WTC11 (cell line): ENCODE results near the gene ATP6V1C2. TPM values are rescaled to one million over a fixed set of nuclear protein-coding genes. Genes with fewer than 3 reads are reported as not detected.

Experiments
- ATAC-seq: fragments of 200-7000 bp; cut with Tn5 transposase; 2 replicates; pipeline ENCODE4 v1.10.0; 2021; ENCODE audit warnings: mild to moderate bottlenecking, moderate library complexity
- CTCF ChIA-PET: fragments of 300-600 bp; sonication (Branson Sonifier 250); formaldehyde crosslinking; loops from one replicate; lab custom pipeline; 2021; ENCODE audit warnings: antibody characterized with exemption; lab: Charles Lee
- POLR2A ChIA-PET: fragments of 350-600 bp; sonication (Branson Sonifier 250); formaldehyde crosslinking; loops from one replicate; lab custom pipeline; 2021; ENCODE audit warnings: antibody characterized with exemption; lab: Charles Lee
- DNase-seq: peaks from one replicate; pipeline ENCODE4 v3.0.0; 2021; ENCODE audit warnings: low spot score
- H3K27ac Mint-ChIP-seq: 2 replicates; pipeline ENCODE4 v1.8.0; 2021; ENCODE audit warnings: mixed read lengths
- H3K27me3 Mint-ChIP-seq: 2 replicates; pipeline ENCODE4 v1.8.0; 2021; ENCODE audit warnings: low read depth, mild to moderate bottlenecking, moderate library complexity, mixed read lengths
- H3K36me3 Mint-ChIP-seq: 2 replicates; pipeline ENCODE4 v1.8.0; 2021; ENCODE audit warnings: mixed read lengths
- H3K4me1 Mint-ChIP-seq: 2 replicates; pipeline ENCODE4 v1.8.0; 2022; ENCODE audit warnings: mixed read lengths
- H3K4me3 Mint-ChIP-seq: 2 replicates; pipeline ENCODE4 v1.8.0; 2021; ENCODE audit warnings: mild to moderate bottlenecking, moderate library complexity, mixed read lengths
- H3K9me3 Mint-ChIP-seq: 2 replicates; pipeline ENCODE4 v1.8.0; 2021; ENCODE audit warnings: mixed read lengths
- ATF1 ChIP-seq: sonication (generic); formaldehyde crosslinking; IDR thresholded peaks from 2 replicates; pipeline ENCODE4 v1.8.1; 2023; ENCODE audit warnings: mild to moderate bottlenecking, moderate library complexity, missing genetic modification reagents
- CTCF ChIP-seq: fragments of 200-600 bp; IDR thresholded peaks from 2 replicates; pipeline ENCODE4 v1.8.0; 2022; ENCODE audit warnings: antibody characterized with exemption
- ELF4 ChIP-seq: sonication (generic); formaldehyde crosslinking; IDR thresholded peaks from 2 replicates; pipeline ENCODE4 v1.8.1; 2022; ENCODE audit warnings: low read depth, mild to moderate bottlenecking, moderate library complexity, missing genetic modification reagents
- GTF2I ChIP-seq: fragments of 250-450 bp; sonication (Bioruptor Pico); conservative IDR thresholded peaks from 2 replicates; pipeline ENCODE4 v1.4.0; 2021; ENCODE audit warnings: mild to moderate bottlenecking
- KAT7 ChIP-seq: sonication (generic); formaldehyde crosslinking; IDR thresholded peaks from 2 replicates; pipeline ENCODE4 v1.8.1; 2023; ENCODE audit warnings: missing genetic modification reagents, mild to moderate bottlenecking, borderline replicate concordance
- MYBL2 ChIP-seq: sonication (generic); formaldehyde crosslinking; IDR thresholded peaks from 2 replicates; pipeline ENCODE4 v1.8.1; 2023; ENCODE audit warnings: mild to moderate bottlenecking, moderate library complexity, missing genetic modification reagents
- NFE2L1 ChIP-seq: sonication (generic); formaldehyde crosslinking; IDR thresholded peaks from 2 replicates; pipeline ENCODE4 v1.8.1; 2023; ENCODE audit warnings: missing genetic modification reagents
- NFYB ChIP-seq: sonication (generic); formaldehyde crosslinking; conservative IDR thresholded peaks from 2 replicates; pipeline ENCODE4 v1.8.0; 2022; ENCODE audit warnings: low read depth, missing genetic modification reagents
- NR1H2 ChIP-seq: sonication (generic); formaldehyde crosslinking; IDR thresholded peaks from 2 replicates; pipeline ENCODE4 v1.9.0; 2021; ENCODE audit warnings: mild to moderate bottlenecking, moderate library complexity, missing genetic modification reagents
- PRRX2 ChIP-seq: fragments of 250-450 bp; sonication (Bioruptor Pico); IDR thresholded peaks from 2 replicates; pipeline ENCODE4 v1.8.0; 2021; ENCODE audit warnings: mild to moderate bottlenecking
- SMAD4 ChIP-seq: sonication (generic); formaldehyde crosslinking; IDR thresholded peaks from 2 replicates; pipeline ENCODE4 v1.8.0; 2022; ENCODE audit warnings: mild to moderate bottlenecking, missing genetic modification reagents
- ZBTB21 ChIP-seq: sonication (generic); formaldehyde crosslinking; IDR thresholded peaks from 2 replicates; pipeline ENCODE4 v1.8.1; 2023; ENCODE audit warnings: mild to moderate bottlenecking, missing genetic modification reagents, borderline replicate concordance
- ZNF219 ChIP-seq: sonication (generic); formaldehyde crosslinking; IDR thresholded peaks from 2 replicates; pipeline ENCODE4 v1.8.0; 2023; ENCODE audit warnings: missing genetic modification reagents, mild to moderate bottlenecking, borderline replicate concordance
- ZNF281 ChIP-seq: sonication (generic); formaldehyde crosslinking; IDR thresholded peaks from 2 replicates; pipeline ENCODE4 v1.8.0; 2023; ENCODE audit warnings: mild to moderate bottlenecking, missing genetic modification reagents
- ZNF425 ChIP-seq: fragments of 250-450 bp; sonication (Bioruptor Pico); conservative IDR thresholded peaks from 2 replicates; pipeline ENCODE4 v1.9.0; 2021; ENCODE audit warnings: mild to moderate bottlenecking
- total RNA-seq: library from RNA; stranded (reverse); gene quantifications from 3 replicates; pipeline ENCODE4 v1.2.3, GENCODE V29; 2021
- TF ChIP-seq, protein P1 (sequence below): sonication (generic); formaldehyde crosslinking; IDR thresholded peaks from 2 replicates; pipeline ENCODE4 v1.8.0; 2023; ENCODE audit warnings: missing genetic modification reagents, mild to moderate bottlenecking, borderline replicate concordance
- TF ChIP-seq, protein P2 (sequence below): fragments of 250-450 bp; sonication (Bioruptor Pico); IDR thresholded peaks from 2 replicates; pipeline ENCODE4 v1.9.0; 2021; ENCODE audit warnings: mild to moderate bottlenecking
- TF ChIP-seq, protein P3 (sequence below): sonication (generic); formaldehyde crosslinking; IDR thresholded peaks from 2 replicates; pipeline ENCODE4 v1.8.0; 2022; ENCODE audit warnings: missing genetic modification reagents

The ATP6V1C2 gene
- total RNA-seq, 1 experiment from 2014 or later: 0.42 TPM

- Mint-ChIP-seq H3K27me3 (no peaks in the 10 kb centered on the region; the same call in 1 of the 2 replicates), H3K27ac (no peak overlapping the region; the same call in 1 of the 2 replicates), H3K4me3 (no peak overlapping the region), H3K36me3 (no peaks in the 10 kb centered on the region), H3K4me1 (no peaks in the 10 kb centered on the region; the same call in 1 of the 2 replicates)
- ATAC-seq: no peak
- ChIA-PET POLR2A (interaction anchor here (0.6 kb wide), 1 partner anchor 1658 kb away, joined by 4 read pairs; no protein-coding TSS in a partner anchor), CTCF (no interaction called here)
- DNase-seq: no peak
- TF ChIP-seq ZNF219 (CRISPR knock-in tag): no peak
- TF ChIP-seq ZBTB21 (CRISPR knock-in tag): no peak
- TF ChIP-seq NFYB (CRISPR knock-in tag): no peak
- TF ChIP-seq ELF4 (CRISPR knock-in tag): no peak
- no peak for TF ChIP-seq ZNF281 (CRISPR knock-in tag)
- TF ChIP-seq, all 79 proteins: peak for 0
- no peaks in the 10 kb centered on the region for H3K9me3 Mint-ChIP-seq
Observed at GRCh38 chr2:10732924-10733565, 11.6 kb downstream of the ATP6V1C2 start.

GRCh38 chr2:10733566-10733925 is 12.1 kb downstream of the ATP6V1C2 start:
- ChIA-PET POLR2A (no interaction called here), CTCF (no interaction called here)
- H3K4me1 Mint-ChIP-seq: no peaks in the 10 kb centered on the region; the same call in 1 of the 2 replicates
- DNase-seq: no peak
- no peaks in the 10 kb centered on the region; the same call in 1 of the 2 replicates for H3K27me3 Mint-ChIP-seq
- H3K9me3 Mint-ChIP-seq: no peaks in the 10 kb centered on the region
- no peak for ATAC-seq
- H3K36me3 Mint-ChIP-seq: no peaks in the 10 kb centered on the region
- H3K4me3 Mint-ChIP-seq: no peak overlapping the region
- no peak overlapping the region for H3K27ac Mint-ChIP-seq
- TF ChIP-seq ZNF425 (CRISPR knock-in tag) (no peak), GTF2I (CRISPR knock-in tag) (no peak), MYBL2 (CRISPR knock-in tag) (no peak), KAT7 (no peak), PRRX2 (CRISPR knock-in tag) (no peak), ELF4 (CRISPR knock-in tag) (no peak), NFE2L1 (CRISPR knock-in tag) (no peak), ATF1 (no peak), NR1H2 (CRISPR knock-in tag) (no peak), SMAD4 (CRISPR knock-in tag) (no peak), CTCF (no peak)
- TF ChIP-seq, protein P1, sequence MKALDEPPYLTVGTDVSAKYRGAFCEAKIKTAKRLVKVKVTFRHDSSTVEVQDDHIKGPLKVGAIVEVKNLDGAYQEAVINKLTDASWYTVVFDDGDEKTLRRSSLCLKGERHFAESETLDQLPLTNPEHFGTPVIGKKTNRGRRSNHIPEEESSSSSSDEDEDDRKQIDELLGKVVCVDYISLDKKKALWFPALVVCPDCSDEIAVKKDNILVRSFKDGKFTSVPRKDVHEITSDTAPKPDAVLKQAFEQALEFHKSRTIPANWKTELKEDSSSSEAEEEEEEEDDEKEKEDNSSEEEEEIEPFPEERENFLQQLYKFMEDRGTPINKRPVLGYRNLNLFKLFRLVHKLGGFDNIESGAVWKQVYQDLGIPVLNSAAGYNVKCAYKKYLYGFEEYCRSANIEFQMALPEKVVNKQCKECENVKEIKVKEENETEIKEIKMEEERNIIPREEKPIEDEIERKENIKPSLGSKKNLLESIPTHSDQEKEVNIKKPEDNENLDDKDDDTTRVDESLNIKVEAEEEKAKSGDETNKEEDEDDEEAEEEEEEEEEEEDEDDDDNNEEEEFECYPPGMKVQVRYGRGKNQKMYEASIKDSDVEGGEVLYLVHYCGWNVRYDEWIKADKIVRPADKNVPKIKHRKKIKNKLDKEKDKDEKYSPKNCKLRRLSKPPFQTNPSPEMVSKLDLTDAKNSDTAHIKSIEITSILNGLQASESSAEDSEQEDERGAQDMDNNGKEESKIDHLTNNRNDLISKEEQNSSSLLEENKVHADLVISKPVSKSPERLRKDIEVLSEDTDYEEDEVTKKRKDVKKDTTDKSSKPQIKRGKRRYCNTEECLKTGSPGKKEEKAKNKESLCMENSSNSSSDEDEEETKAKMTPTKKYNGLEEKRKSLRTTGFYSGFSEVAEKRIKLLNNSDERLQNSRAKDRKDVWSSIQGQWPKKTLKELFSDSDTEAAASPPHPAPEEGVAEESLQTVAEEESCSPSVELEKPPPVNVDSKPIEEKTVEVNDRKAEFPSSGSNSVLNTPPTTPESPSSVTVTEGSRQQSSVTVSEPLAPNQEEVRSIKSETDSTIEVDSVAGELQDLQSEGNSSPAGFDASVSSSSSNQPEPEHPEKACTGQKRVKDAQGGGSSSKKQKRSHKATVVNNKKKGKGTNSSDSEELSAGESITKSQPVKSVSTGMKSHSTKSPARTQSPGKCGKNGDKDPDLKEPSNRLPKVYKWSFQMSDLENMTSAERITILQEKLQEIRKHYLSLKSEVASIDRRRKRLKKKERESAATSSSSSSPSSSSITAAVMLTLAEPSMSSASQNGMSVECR (CRISPR knock-in tag): no peak
- TF ChIP-seq, protein P2, sequence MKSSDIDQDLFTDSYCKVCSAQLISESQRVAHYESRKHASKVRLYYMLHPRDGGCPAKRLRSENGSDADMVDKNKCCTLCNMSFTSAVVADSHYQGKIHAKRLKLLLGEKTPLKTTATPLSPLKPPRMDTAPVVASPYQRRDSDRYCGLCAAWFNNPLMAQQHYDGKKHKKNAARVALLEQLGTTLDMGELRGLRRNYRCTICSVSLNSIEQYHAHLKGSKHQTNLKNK (CRISPR knock-in tag): no peak
- TF ChIP-seq, protein P3, sequence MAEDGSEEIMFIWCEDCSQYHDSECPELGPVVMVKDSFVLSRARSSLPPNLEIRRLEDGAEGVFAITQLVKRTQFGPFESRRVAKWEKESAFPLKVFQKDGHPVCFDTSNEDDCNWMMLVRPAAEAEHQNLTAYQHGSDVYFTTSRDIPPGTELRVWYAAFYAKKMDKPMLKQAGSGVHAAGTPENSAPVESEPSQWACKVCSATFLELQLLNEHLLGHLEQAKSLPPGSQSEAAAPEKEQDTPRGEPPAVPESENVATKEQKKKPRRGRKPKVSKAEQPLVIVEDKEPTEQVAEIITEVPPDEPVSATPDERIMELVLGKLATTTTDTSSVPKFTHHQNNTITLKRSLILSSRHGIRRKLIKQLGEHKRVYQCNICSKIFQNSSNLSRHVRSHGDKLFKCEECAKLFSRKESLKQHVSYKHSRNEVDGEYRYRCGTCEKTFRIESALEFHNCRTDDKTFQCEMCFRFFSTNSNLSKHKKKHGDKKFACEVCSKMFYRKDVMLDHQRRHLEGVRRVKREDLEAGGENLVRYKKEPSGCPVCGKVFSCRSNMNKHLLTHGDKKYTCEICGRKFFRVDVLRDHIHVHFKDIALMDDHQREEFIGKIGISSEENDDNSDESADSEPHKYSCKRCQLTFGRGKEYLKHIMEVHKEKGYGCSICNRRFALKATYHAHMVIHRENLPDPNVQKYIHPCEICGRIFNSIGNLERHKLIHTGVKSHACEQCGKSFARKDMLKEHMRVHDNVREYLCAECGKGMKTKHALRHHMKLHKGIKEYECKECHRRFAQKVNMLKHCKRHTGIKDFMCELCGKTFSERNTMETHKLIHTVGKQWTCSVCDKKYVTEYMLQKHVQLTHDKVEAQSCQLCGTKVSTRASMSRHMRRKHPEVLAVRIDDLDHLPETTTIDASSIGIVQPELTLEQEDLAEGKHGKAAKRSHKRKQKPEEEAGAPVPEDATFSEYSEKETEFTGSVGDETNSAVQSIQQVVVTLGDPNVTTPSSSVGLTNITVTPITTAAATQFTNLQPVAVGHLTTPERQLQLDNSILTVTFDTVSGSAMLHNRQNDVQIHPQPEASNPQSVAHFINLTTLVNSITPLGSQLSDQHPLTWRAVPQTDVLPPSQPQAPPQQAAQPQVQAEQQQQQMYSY: no peak
